Hepatocyte (in vitro differentiated cells): ENCODE results near the gene ZNF385D. TPM values are rescaled to one million over a fixed set of nuclear protein-coding genes. Genes with fewer than 3 reads are reported as not detected.

Experiments
- DNase-seq: peaks from one replicate; pipeline ENCODE4 v3.0.0-alpha.2; 2016; ENCODE audit warnings: low spot score
- H2AFZ ChIP-seq: fragments of 200-600 bp; sonication (generic); 2 replicates; pipeline ENCODE4 v1.6.0; 2016; ENCODE audit warnings: antibody characterized with exemption, mild to moderate bottlenecking
- H3K27ac ChIP-seq: fragments of 200-600 bp; sonication (generic); 2 replicates; pipeline ENCODE4 v1.5.1; 2016; ENCODE audit warnings: mild to moderate bottlenecking
- H3K27me3 ChIP-seq: fragments of 200-600 bp; sonication (generic); 2 replicates; pipeline ENCODE4 v1.6.1; 2016
- H3K36me3 ChIP-seq: fragments of 200-600 bp; sonication (generic); replicated peaks from 2 replicates; pipeline ENCODE4 v1.5.1; 2016; ENCODE audit warnings: low read depth; ENCODE audit not compliant: insufficient read depth
- H3K4me1 ChIP-seq: fragments of 200-600 bp; sonication (generic); 2 replicates; pipeline ENCODE4 v1.5.1; 2016; ENCODE audit warnings: mild to moderate bottlenecking, moderate library complexity; ENCODE audit not compliant: insufficient read depth
- H3K4me2 ChIP-seq: fragments of 200-600 bp; sonication (generic); 2 replicates; pipeline ENCODE4 v1.6.0; 2016
- H3K4me3 ChIP-seq: fragments of 200-600 bp; sonication (generic); 2 replicates; pipeline ENCODE4 v1.5.1; 2016; ENCODE audit warnings: mild to moderate bottlenecking
- H3K79me2 ChIP-seq: fragments of 200-600 bp; sonication (generic); 2 replicates; pipeline ENCODE4 v1.6.0; 2017; ENCODE audit warnings: mild to moderate bottlenecking
- H3K9me2 ChIP-seq: fragments of 200-600 bp; sonication (generic); replicated peaks from 2 replicates; pipeline ENCODE4 v1.6.0; 2017; ENCODE audit warnings: mild to moderate bottlenecking; ENCODE audit not compliant: insufficient read depth
- H3K9me3 ChIP-seq: fragments of 200-600 bp; sonication (generic); 2 replicates; pipeline ENCODE4 v1.5.1; 2016; ENCODE audit warnings: low read depth, mild to moderate bottlenecking
- H4K20me1 ChIP-seq: fragments of 200-600 bp; sonication (generic); 2 replicates; pipeline ENCODE4 v1.6.0; 2016; ENCODE audit warnings: mild to moderate bottlenecking; ENCODE audit not compliant: insufficient read depth, poor library complexity, severe bottlenecking
- CTCF ChIP-seq: fragments of 200-600 bp; sonication (generic); IDR thresholded peaks from 2 replicates; pipeline ENCODE4 v1.5.1; 2016; ENCODE audit warnings: antibody characterized with exemption, mild to moderate bottlenecking; ENCODE audit not compliant: poor library complexity
- EZH2 ChIP-seq: fragments of 200-600 bp; sonication (generic); IDR thresholded peaks from 2 replicates; pipeline ENCODE4 v1.6.1; 2016; ENCODE audit warnings: antibody characterized with exemption, mild to moderate bottlenecking, borderline replicate concordance
- EZH2phosphoT487 ChIP-seq: fragments of 200-600 bp; sonication (generic); IDR thresholded peaks from one replicate; pipeline ENCODE4 v1.6.1; 2018; ENCODE audit warnings: antibody characterized with exemption, mild to moderate bottlenecking, low read depth, moderate library complexity; ENCODE audit not compliant: unreplicated experiment, severe bottlenecking
- WGBS: methylation state at CpG from one replicate; pipeline ENCODE4 v1.1.6; 2016; ENCODE audit warnings: low lambda C conversion rate; ENCODE audit errors: missing lambda C conversion rate; 5-methylcytosine and 5-hydroxymethylcytosine counted together
- polyA plus RNA-seq: library from polyadenylated mRNA; unstranded; fragments of >200 nt; fragmentation: Nextera tagmentation; extraction: Ambion mirVana; gene quantifications from 2 replicates; pipeline ENCODE4 v1.2.1, GENCODE V29; 2016
- total RNA-seq: library from RNA; depleted of rRNA; stranded (reverse); fragments of >200 nt; gene quantifications from 2 replicates; pipeline ENCODE4 v1.2.3, GENCODE V29; 2014

Gene ZNF385D
- total and polyA plus RNA-seq, 2 experiments from 2014 or later, result 4.9 to 7.4 TPM

GRCh38 chr3:21573291-21573690 is 177.7 kb downstream of the ZNF385D start:
- DNase-seq, result no peak
- Histone ChIP-seq H3K79me2 (no peaks in the 10 kb centered on the region), H3K4me2 (no peak overlapping the region), H3K9me3 (no peaks in the 10 kb centered on the region), H3K9me2 (no peaks in the 10 kb centered on the region), H3K36me3 (no peaks in the 10 kb centered on the region), H3K4me3 (no peak overlapping the region), H3K27me3 (no peaks in the 10 kb centered on the region), H3K4me1 (no peaks in the 10 kb centered on the region), H4K20me1 (no peaks in the 10 kb centered on the region), H2AFZ (no peak overlapping the region), H3K27ac (no peak overlapping the region)
- 75% methylated on average over 2 of the region's 2 CpGs for WGBS
- TF ChIP-seq EZH2phosphoT487 (no peak), EZH2 (no peak), CTCF (no peak)

GRCh38 chr3:21564531-21564930 is 186.5 kb downstream of the ZNF385D start:
- Histone ChIP-seq H4K20me1 (no peaks in the 10 kb centered on the region), H3K4me2 (no peak overlapping the region), H3K36me3 (no peaks in the 10 kb centered on the region), H3K9me3 (no peaks in the 10 kb centered on the region), H3K4me3 (no peak overlapping the region), H3K79me2 (no peaks in the 10 kb centered on the region), H3K9me2 (no peaks in the 10 kb centered on the region), H2AFZ (no peak overlapping the region), H3K4me1 (no peaks in the 10 kb centered on the region), H3K27me3 (no peaks in the 10 kb centered on the region), H3K27ac (no peak overlapping the region)
- no peak for DNase-seq
- no peak for TF ChIP-seq EZH2phosphoT487
- no peak for TF ChIP-seq CTCF
- TF ChIP-seq EZH2, result no peak
- 71% methylated on average over 3 of the region's 3 CpGs for WGBS

GRCh38 chr3:21562243-21562642 is 188.8 kb downstream of the ZNF385D start:
- no peaks in the 10 kb centered on the region for H3K9me2 ChIP-seq
- no peaks in the 10 kb centered on the region for H3K79me2 ChIP-seq
- no peak overlapping the region for H3K27ac ChIP-seq
- no peak overlapping the region for H3K4me3 ChIP-seq
- no peak for DNase-seq
- H4K20me1 ChIP-seq, result no peaks in the 10 kb centered on the region
- no peaks in the 10 kb centered on the region for H3K27me3 ChIP-seq
- H3K36me3 ChIP-seq, result no peaks in the 10 kb centered on the region
- H3K9me3 ChIP-seq, result no peaks in the 10 kb centered on the region
- H2AFZ ChIP-seq, result no peak overlapping the region
- no peaks in the 10 kb centered on the region for H3K4me1 ChIP-seq
- H3K4me2 ChIP-seq, result no peak overlapping the region
- TF ChIP-seq CTCF, result no peak
- TF ChIP-seq EZH2phosphoT487, result no peak
- no peak for TF ChIP-seq EZH2

- Histone ChIP-seq H4K20me1 (no peaks in the 10 kb centered on the region), H3K27ac (no peak overlapping the region), H2AFZ (no peak overlapping the region), H3K27me3 (no peaks in the 10 kb centered on the region), H3K4me3 (no peak overlapping the region), H3K4me2 (no peak overlapping the region), H3K4me1 (no peaks in the 10 kb centered on the region), H3K36me3 (no peaks in the 10 kb centered on the region), H3K9me2 (no peaks in the 10 kb centered on the region), H3K79me2 (no peaks in the 10 kb centered on the region), H3K9me3 (no peaks in the 10 kb centered on the region)
- no peak for DNase-seq
- TF ChIP-seq CTCF (no peak), EZH2 (no peak), EZH2phosphoT487 (no peak)
- 94% methylated on average over 2 of the region's 2 CpGs for WGBS
Measured at GRCh38 chr3:21561472-21561871, 189.5 kb downstream of the ZNF385D start.
